Anterior cingulate cortex (tissue), 58 donors: ENCODE data around the gene CEACAM16.
"Not testable (repeated sequence)": the region's sequence is repeated elsewhere in the genome, so short reads cannot be mapped to it uniquely, and the experiment has no call there.

Experiments
- DNase-seq, 58 donors: peaks; one replicate each; lab custom pipeline; 2025; lab: John Stamatoyannopoulos, UW

CEACAM16 gene

DNA sequence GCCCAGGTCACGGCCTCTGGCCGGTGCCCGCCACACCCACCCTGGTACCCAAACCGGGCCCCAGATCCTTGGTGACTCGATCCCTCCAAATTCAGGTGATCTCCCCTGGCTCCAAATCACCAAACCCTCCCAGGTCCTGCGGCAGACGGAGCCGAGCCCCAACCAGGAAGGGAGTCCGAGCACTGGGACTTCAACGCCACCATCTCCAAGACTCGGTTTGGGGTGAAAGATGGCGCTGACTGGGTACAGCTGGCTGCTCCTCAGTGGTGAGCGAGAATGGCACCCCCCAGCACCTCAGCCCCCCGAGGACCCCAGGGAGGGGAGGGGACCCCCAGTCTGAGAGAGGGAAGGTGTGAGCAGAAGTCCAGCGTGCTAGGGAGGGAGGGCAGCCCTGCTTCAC lies 2.3 kb downstream of the CEACAM16 start:
- no peak for DNase-seq

GRCh38 chr19:44702551-44703176 lies 3.7 kb downstream of the CEACAM16 start:
- no peak for DNase-seq

GRCh38 chr19:44703336-44704078 lies 4.6 kb downstream of the CEACAM16 start:
- DNase-seq: no peak

DNA sequence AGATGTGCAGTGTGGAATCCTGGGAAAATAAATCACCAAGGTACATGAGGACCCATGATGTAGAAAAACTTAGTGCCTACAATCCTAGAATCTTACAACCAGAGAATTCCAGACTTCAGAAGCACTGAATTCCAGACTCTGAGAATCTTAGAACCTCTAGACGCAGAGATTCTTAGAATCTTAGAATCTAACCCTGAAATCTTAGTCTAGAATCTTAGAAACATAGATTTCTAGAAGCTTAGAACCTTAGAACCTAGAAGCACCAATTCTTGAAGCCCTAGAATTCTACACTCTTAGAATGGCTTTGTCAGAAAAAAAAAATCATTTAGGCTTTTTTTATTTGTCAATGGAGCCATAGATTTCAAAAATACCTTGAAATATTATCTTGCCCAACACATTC lies 6.0 kb downstream of the CEACAM16 start:
- no peak for DNase-seq

DNA sequence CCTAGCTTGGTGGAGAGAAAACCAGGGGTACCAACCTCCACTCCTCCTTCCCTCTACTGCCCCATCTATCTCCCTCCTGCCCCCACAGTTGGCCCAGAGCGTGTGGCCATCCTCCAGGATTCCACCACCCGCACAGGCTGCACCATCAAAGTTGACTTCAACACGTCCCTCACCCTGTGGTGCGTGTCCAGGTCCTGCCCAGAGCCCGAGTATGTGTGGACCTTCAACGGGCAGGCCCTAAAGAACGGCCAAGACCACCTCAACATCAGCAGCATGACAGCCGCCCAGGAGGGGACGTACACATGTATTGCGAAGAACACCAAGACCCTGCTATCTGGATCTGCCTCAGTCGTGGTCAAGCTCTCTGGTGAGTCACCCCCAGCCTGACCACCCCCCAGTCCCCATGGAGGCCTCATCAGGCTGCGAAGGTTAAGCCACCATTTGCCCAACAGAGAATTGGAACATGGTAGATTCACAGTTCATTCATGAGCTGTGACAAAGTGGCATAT lies 6.6 kb downstream of the CEACAM16 start:
- DNase-seq: no peak

DNA sequence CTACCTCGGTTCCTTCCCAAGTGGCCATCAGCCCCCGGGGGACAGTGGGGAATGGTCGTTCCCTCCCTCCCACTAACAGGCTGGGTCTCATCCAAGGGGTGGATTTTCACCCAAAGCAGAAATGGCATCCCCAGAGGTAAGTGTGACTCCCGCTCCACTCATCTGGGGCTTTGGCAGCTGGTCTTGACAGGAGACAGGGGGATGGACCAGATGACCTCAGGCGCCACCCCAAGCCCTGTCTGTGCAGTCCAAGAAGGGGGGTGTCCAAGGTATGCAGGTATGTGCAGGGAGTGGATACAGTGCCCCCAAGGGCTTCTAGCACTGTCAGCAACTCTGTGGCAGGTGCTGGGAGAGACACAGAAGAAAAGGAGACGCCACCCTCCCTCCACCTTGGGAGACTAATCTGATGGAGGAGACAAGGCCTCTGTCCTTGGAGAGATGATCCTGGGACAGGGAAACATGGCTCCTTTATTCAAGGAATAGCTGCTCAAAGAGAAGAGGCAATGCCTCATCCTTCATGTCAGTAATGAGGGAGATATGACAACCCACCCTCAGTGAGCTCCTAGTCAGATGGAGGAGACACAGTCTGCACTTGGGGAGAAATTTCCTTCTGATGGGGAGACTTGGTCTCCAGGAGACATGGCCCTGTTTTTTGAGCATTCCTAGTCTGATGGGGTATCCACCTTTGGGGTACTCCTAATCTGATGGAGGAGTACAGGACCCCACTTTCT lies 7.7 kb downstream of the CEACAM16 start:
- no peak for DNase-seq

- DNase-seq: no peak
These were observed 8.8 kb downstream of the CEACAM16 start for GRCh38 chr19:44707794-44708193.

- DNase-seq: no peak
These were observed 10.0 kb downstream of the CEACAM16 start for GRCh38 chr19:44708940-44709339.

GRCh38 chr19:44709434-44710266 lies 10.7 kb downstream of the CEACAM16 start:
- DNase-seq: not testable (repeated sequence)

- no peak for DNase-seq
These were observed 11.5 kb downstream of the CEACAM16 start for GRCh38 chr19:44710483-44710882.

DNA sequence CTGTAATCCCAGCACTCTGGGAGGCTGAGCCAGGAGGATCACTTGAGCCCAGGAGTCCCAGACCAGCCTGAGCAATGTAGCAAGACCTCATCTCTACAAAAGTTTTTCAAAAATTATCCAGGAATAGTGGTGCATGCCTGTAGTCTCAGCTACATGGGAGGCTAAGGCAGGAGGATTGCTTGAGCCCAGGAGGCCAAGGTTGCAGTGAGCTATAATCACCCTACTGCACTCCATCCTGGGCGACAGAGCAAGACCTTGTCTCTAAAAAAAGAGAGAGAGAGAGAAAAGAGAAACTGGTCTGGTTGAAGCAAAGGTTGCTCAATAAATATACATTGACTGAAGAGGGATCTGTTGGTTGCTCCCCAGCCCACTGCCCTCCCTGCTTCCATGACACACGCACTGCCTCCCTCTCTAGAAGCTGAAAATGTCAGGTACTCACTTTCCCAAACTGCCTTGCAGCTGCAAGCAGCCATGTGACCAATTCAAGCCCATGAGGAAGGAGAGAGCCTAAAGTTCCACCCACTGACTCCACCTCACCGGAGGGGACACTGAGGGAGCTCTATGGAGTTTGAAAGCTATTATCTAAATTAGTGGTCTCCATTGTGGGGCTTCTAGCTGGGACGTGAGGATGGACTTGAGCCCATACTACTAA lies 14.0 kb downstream of the CEACAM16 start:
- DNase-seq: no peak

DNA sequence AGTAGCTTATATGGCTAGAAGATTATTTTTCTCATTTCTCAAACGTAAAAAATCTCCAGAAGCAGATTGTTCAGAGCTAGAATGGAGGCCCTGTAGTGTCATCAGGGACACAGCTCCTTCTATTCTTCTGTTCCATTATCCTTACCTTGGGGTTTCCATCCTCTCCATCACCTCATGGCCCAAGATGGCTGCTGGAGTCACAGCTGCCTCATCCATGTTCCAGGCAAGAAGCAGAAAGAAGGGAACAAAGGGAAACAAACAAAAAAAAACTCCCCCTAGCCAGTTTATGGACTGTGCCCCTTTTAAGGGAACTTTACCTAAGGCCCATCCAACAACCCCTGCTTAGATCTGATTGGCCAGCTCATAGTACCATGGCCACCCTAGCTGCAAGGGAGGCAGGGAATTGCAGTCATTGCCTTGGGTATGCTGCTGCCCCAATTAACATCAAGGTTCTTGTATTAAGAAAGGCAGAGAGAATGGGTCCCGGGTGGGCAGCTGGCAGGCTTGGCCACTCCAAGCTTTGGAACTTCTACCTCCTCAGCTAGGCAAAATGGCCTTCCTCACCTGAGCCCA lies 15.7 kb downstream of the CEACAM16 start:
- DNase-seq: no peak

DNA sequence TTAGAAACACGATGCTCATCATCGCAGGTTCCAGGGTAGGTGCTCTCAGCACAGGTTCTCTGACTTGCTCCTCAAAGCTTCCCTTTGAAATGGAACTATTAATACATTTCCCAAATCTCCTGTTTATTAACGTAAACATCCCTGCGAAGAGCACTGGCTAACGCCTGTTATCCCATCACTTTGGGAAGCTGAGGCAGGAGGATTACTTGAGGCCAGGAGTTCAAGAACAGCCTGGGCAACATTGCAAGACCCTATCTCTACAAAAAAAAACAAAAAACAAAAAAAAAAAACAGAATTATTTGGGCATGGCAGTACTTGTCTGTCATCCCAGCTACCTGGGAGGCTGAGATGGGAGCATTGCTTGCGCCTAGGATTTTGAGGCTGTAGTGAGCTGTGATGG lies 18.7 kb downstream of the CEACAM16 start:
- no peak for DNase-seq

GRCh38 chr19:44718441-44719261 lies 19.7 kb downstream of the CEACAM16 start:
- DNase-seq: peak in 27 of 58 donors; percentile 2 to 55 (median 16)

GRCh38 chr19:44719262-44719701 lies 20.3 kb downstream of the CEACAM16 start:
- DNase-seq: no peak

DNA sequence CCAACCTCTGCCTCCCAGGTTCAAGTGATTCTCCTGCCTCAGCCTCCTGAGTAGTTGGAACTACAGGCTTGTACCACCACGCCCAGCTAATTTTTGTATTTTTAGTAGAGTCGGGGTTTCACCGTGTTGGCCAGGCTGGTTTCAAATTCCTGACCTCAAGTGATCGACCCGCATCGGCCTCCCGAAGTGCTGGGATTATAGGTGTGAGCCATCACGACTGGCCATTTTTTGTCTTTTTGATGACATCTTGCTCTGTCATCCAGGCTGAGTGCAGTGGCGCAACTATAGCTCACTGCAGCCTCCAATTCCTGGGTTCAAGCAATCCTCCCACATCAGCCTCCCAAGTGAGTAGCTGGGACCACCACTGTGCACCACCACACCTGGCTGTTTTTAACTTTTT lies 21.4 kb downstream of the CEACAM16 start:
- DNase-seq: not testable (repeated sequence)

DNA sequence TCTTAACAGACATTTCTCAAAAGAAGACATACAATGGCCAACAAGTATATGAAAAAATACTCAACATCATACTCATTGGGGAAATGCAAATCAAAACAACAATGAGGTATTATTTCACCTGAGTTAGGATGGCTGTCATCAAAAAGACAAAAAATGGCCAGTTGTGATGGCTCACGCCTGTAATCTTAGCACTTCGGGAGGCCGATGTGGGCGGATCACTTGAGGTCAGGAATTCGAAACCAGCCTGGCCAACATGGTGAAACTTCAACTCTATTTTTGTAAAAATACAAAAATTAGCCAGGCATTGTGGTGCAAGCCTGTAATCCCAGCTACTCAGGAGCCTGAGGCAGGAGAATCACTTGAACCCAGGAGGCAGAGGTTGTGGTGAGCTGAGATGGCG lies 22.0 kb downstream of the CEACAM16 start:
- DNase-seq: no peak

- peak in 1 of 58 donors; percentile 5 for DNase-seq
These were observed 22.4 kb downstream of the CEACAM16 start for GRCh38 chr19:44721369-44721768.
